ENCODE data around the gene RSAD2.

DNA sequence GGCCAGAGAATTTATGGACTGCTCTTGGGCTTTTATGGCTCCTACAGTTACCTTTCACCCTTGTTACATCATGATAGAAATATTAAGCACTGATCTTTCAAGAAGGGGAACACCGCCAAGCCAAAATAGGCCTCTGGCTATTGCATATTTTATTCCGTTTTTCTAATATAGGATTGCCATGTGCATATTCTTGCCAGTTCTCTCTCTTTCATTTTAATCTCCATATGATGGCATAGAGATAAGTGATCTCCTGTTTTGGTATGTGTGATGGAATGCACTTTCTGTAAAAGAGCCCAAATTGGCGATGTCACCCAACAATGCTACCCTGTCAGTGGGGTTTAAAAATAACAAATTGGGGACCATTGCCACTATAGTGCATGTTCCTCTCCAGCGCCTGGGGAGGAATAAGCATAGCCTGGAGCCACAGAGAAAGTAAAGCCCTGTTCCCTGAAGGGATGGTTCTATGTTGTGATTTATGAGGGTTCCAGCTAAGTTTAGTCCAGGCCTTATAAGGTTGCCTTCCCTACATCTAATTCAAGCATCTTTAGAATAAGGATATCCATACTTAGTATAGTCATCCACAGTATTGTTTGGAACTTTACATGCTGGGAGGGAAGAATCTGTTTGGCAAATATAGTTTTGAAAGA, 38.8 kb upstream of the RSAD2 start:
- TF ChIP-seq, protein P1, sequence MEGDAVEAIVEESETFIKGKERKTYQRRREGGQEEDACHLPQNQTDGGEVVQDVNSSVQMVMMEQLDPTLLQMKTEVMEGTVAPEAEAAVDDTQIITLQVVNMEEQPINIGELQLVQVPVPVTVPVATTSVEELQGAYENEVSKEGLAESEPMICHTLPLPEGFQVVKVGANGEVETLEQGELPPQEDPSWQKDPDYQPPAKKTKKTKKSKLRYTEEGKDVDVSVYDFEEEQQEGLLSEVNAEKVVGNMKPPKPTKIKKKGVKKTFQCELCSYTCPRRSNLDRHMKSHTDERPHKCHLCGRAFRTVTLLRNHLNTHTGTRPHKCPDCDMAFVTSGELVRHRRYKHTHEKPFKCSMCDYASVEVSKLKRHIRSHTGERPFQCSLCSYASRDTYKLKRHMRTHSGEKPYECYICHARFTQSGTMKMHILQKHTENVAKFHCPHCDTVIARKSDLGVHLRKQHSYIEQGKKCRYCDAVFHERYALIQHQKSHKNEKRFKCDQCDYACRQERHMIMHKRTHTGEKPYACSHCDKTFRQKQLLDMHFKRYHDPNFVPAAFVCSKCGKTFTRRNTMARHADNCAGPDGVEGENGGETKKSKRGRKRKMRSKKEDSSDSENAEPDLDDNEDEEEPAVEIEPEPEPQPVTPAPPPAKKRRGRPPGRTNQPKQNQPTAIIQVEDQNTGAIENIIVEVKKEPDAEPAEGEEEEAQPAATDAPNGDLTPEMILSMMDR (IDR thresholded peaks at IDR 0.05; ENCODE audit: insufficient read depth, low read length, poor library complexity, severe bottlenecking): no peak
- TF ChIP-seq EZH2phosphoT487 (conservative IDR thresholded peaks at IDR 0.05; ENCODE audit: low read length): no peak
